Vagina (tissue), 2 donors: ENCODE data around the gene TRPM5. TPM values are rescaled to one million over a fixed set of nuclear protein-coding genes. Genes with fewer than 3 reads are reported as not detected.

ENCODE experiments used
- DNase-seq, 2 donors: peaks; one replicate each; pipeline ENCODE4 v3.0.0-alpha.2; 2017; ENCODE audit errors: extremely low spot score in 2 of 2
- H3K27ac ChIP-seq: fragments of 200-600 bp; sonication (generic); one replicate; pipeline ENCODE4 v1.5.1; 2019
- H3K27me3 ChIP-seq: fragments of 200-600 bp; sonication (generic); one replicate; pipeline ENCODE4 v1.5.1; 2019
- H3K36me3 ChIP-seq, 2 donors: fragments of 200-600 bp; sonication (generic); one replicate each; pipeline ENCODE4 v1.5.1; 2017 to 2019
- H3K4me1 ChIP-seq: fragments of 200-600 bp; sonication (generic); one replicate; pipeline ENCODE4 v1.5.1; 2019
- H3K4me3 ChIP-seq, 2 donors: fragments of 200-600 bp; sonication (generic); 1 replicate in 1 of 2; 2 replicates in 1 of 2; pipeline ENCODE4 v1.5.1; 2016 to 2019
- H3K9me3 ChIP-seq: fragments of 200-600 bp; sonication (generic); one replicate; pipeline ENCODE4 v1.5.1; 2019
- CTCF ChIP-seq, 3 experiments: fragments of 450-650 bp in 2 of 3; fragments of 200-600 bp in 1 of 3; sonication (generic) in 1 of 3; IDR thresholded peaks; one replicate each; pipeline ENCODE4 v1.5.1; 2017 to 2019; ENCODE audit warnings: antibody characterized with exemption in 3 of 3, mild to moderate bottlenecking in 2 of 3, moderate library complexity in 2 of 3
- POLR2A ChIP-seq, 2 donors: fragments of 450-650 bp; IDR thresholded peaks; one replicate each; pipeline ENCODE4 v1.6.1; 2017; ENCODE audit warnings: antibody characterized with exemption in 2 of 2, mild to moderate bottlenecking in 2 of 2, moderate library complexity in 2 of 2
- POLR2AphosphoS5 ChIP-seq, 2 donors: sonication (generic); formaldehyde crosslinking; IDR thresholded peaks; one replicate each; pipeline ENCODE4 v1.9.0; 2017; ENCODE audit warnings: antibody characterized with exemption in 2 of 2, mild to moderate bottlenecking in 2 of 2, low read depth in 1 of 2; ENCODE audit not compliant: insufficient read depth in 1 of 2
- intact Hi-C: fragments of 100-400 bp; cut with DNase I; formaldehyde crosslinking; loops from one replicate; pipeline ENCODE4 v1.15.1; 2023
- total RNA-seq: library from RNA; depleted of rRNA; stranded (reverse); fragments of >200 nt; gene quantifications from one replicate; pipeline ENCODE4 v1.2.3, GENCODE V29; 2016

Gene TRPM5
- total RNA-seq, 1 donor from 2014 or later: not detected

DNA sequence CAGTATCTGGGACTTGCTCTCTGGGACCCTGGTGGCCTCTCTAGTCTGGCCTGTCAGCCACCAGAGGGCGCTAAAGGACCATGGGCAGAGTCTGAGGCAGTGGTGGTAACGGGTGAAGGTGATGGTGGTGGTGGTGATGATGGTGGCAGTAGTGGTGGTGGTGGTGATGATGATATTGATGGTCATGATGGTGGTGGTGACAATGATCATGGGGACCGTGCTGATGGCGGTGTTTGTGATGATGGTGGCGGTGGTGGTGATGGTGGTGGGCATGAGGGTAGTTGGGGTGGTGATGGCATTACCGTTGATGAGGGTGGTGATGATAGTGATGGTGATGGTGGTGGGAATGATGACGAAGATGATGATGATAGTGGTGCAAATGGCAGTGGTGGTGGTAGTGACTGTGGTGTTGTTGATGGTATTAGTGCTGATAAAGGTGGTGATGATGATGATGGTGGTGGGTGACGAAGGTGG is 16.0 kb downstream of the TRPM5 start:
- Histone ChIP-seq H3K27me3 (no peaks in the 10 kb centered on the region), H3K9me3 (no peaks in the 10 kb centered on the region), H3K4me1 (no peaks in the 10 kb centered on the region), H3K27ac (no peak overlapping the region), H3K4me3 (no peak overlapping the region), H3K36me3 (no peaks in the 10 kb centered on the region)
- intact Hi-C loops: loop anchor here (5.0 to 10.0 kb wide), 2 partner anchors 99 to 466 kb away; no protein-coding TSS in a partner anchor
- TF ChIP-seq POLR2A (IDR thresholded peaks at IDR 0.05): no peak
- no peak for TF ChIP-seq POLR2AphosphoS5 (IDR thresholded peaks at IDR 0.05; ENCODE audit: insufficient read depth in 1 of 2, low read depth in 1 of 2)
- TF ChIP-seq CTCF (IDR thresholded peaks at IDR 0.05): peak; percentile 57 to 77 (median 68)
- no peak for DNase-seq

- Histone ChIP-seq H3K4me1 (no peaks in the 10 kb centered on the region), H3K9me3 (no peaks in the 10 kb centered on the region), H3K27ac (no peak overlapping the region), H3K27me3 (no peaks in the 10 kb centered on the region), H3K4me3 (no peak overlapping the region), H3K36me3 (no peaks in the 10 kb centered on the region)
- no peak for DNase-seq
- no peak for TF ChIP-seq POLR2AphosphoS5 (IDR thresholded peaks at IDR 0.05; ENCODE audit: insufficient read depth in 1 of 2, low read depth in 1 of 2)
- TF ChIP-seq CTCF (IDR thresholded peaks at IDR 0.05): no peak
- no peak for TF ChIP-seq POLR2A (IDR thresholded peaks at IDR 0.05)
- intact Hi-C loops: loop anchor here (5.0 to 10.0 kb wide), 2 partner anchors 99 to 467 kb away; no protein-coding TSS in a partner anchor
These were observed 16.5 kb downstream of the TRPM5 start for GRCh38 chr11:2427721-2428321.

GRCh38 chr11:2426826-2427521 is 17.3 kb downstream of the TRPM5 start:
- Histone ChIP-seq H3K9me3 (no peaks in the 10 kb centered on the region), H3K36me3 (no peaks in the 10 kb centered on the region), H3K27ac (no peak overlapping the region), H3K4me1 (no peaks in the 10 kb centered on the region), H3K27me3 (no peaks in the 10 kb centered on the region), H3K4me3 (no peak overlapping the region)
- DNase-seq: no peak
- intact Hi-C loops: loop anchor here (5.0 to 10.0 kb wide), 2 partner anchors 100 to 468 kb away; no protein-coding TSS in a partner anchor
- TF ChIP-seq POLR2AphosphoS5 (IDR thresholded peaks at IDR 0.05; ENCODE audit: insufficient read depth in 1 of 2, low read depth in 1 of 2): no peak
- TF ChIP-seq CTCF (IDR thresholded peaks at IDR 0.05): no peak
- TF ChIP-seq POLR2A (IDR thresholded peaks at IDR 0.05): no peak

GRCh38 chr11:2426221-2426620 is 18.1 kb downstream of the TRPM5 start:
- no peaks in the 10 kb centered on the region for H3K27me3 ChIP-seq
- no peak for TF ChIP-seq CTCF (IDR thresholded peaks at IDR 0.05)
- no peak for TF ChIP-seq POLR2AphosphoS5 (IDR thresholded peaks at IDR 0.05; ENCODE audit: insufficient read depth in 1 of 2, low read depth in 1 of 2)
- no peak for TF ChIP-seq POLR2A (IDR thresholded peaks at IDR 0.05)
- H3K9me3 ChIP-seq: no peaks in the 10 kb centered on the region
- intact Hi-C loops: loop anchor here (5.0 to 10.0 kb wide), 2 partner anchors 101 to 469 kb away; no protein-coding TSS in a partner anchor
- no peak for DNase-seq
- H3K27ac ChIP-seq: no peak overlapping the region
- no peaks in the 10 kb centered on the region for H3K36me3 ChIP-seq
- no peak overlapping the region for H3K4me3 ChIP-seq
- H3K4me1 ChIP-seq: no peaks in the 10 kb centered on the region
